ENCODE measurements around the gene SND1.
A peak's percentile ranks its signal among the peaks of the same experiment; 100 is the strongest.
"Not testable (repeated sequence)": the region's sequence is repeated elsewhere in the genome, so short reads cannot be mapped to it uniquely, and the experiment has no call there.

The SND1 gene

DNA sequence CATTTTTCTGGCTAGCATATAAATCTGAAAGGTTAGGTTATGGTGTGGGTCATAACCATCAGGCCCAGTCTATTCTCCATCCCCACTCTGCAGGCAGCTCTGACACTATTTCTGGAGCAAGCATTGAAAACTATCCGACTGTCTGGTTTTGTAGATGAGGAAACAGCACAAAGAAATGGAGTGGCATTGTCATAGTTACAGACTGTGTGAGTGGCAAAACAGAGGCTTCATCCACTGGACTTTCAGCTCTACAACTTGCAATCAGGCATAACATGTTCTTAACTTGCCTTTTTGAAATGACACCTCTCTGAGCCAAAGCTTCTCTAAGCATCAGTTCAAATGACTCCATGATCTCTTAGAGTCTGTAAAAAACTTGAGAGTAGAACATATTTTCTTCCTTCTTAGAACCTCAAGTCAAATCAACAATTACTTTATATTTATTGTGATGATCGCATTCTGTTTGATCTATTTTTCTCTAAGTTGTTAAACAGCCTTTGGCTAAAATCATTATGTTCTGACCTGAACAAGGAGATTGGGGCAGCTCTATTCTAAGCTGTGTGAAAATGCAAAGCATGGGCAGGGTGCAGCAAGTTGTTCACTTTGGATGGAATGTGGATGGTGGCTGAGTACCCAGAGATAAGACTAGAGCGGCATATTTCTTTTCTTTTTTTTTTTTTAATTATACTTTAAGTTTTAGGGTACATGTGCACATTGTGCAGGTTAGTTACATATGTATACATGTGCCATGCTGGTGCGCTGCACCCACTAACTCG is 310.8 kb downstream of the SND1 start:
- no peak for DNase-seq (ENCODE audit: low spot score)

DNA sequence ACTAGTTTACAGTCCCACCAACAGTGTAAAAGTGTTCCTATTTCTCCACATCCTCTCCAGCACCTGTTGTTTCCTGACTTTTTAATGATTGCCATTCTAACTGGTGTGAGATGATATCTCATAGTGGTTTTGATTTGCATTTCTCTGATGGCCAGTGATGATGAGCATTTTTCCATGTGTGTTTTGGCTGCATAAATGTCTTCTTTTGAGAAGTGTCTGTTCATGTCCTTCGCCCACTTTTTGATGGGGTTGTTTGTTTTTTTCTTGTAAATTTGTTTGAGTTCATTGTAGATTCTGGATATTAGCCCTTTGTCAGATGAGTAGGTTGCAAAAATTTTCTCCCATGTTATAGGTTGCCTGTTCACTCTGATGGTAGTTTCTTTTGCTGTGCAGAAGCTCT is 311.9 kb downstream of the SND1 start:
- not testable (repeated sequence) for DNase-seq (ENCODE audit: low spot score)

DNA sequence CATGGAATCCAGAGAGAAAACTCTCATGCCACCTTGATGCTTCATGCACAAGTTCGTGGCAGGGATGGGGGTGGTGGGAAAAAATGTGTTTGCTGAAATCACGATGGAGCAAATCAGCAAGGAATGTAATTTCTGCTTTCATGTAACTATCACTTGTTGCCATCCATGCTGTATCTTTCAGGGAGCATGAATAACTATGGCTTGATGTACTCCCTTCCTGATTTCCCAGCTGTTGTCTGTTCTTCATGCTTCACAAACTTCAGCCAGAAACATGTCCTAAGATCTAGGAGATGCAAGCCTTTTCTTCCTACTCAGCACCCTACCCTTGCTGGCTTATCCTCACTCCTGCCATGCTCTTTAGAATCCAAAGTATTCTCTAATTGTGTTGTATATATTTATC is 315.3 kb downstream of the SND1 start:
- DNase-seq (ENCODE audit: low spot score) = no peak

DNA sequence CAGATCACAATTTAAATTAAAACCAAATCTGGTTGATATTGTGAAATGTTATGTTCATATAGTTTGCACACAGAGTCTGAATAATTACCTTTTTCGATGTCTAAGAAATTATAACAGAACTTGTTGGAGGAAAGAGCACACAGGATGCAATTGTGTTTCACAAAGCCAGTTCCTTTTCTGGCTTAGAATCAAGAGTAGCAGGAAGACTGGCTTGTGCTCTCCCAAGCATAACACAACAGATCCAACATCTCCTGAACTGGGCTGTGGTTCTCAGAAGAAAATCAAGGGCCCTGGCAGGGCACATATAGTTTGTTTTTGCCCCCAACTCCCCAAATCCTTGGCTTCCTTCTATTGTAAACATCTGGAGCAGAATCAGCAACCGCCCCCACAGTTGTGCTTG is 316.6 kb downstream of the SND1 start:
- DNase-seq (ENCODE audit: low spot score) = no peak

DNA sequence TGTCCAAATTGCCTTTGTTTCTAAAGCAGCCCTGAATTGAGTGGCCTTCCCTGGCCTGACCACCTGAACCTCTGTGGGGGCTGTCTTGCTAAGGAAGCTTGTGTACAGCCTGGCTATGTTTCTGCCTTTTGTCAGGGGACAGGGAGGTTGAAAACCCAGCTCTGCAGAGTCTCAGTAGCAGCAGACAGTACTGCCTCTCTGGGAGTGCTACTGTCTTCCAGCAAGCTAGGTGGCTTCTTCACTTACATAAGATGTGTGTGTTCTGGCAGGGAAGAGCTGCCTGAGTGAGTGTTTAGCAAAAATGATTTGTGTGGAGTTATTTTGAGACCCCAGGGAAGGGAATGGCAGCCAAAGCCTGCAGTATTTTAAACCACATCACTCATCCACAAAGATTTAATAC is 321.8 kb downstream of the SND1 start:
- no peak for DNase-seq (ENCODE audit: low spot score)

DNA sequence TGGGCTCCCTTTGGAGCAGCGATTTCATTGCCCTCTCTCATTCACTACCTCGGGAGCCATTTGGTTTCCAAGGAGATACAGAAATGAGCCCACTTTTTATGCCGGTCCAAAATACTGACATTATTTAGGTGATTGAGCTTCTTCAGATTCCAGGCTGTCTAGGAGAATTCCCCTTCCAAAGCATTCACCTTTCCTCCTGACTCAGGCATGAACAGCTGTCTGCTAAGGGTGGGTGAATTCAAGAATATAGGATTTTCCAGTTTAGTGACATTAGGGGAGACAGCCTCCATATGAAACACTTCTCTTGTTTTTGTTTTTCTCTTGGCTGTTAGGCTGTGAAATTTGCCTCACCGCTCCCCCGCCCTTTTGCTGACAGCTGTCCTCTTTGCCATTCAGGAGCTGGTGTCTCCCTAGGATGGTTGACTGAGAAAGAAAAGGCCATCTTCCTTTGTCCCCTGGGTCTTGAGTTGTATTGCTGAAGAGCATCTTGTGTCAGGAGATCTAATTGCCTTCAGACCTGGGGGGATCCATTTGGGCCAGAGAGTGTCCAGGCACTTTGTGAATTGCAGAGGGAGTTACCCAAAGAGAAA is 322.5 kb downstream of the SND1 start:
- DNase-seq (ENCODE audit: low spot score) = no peak

DNA sequence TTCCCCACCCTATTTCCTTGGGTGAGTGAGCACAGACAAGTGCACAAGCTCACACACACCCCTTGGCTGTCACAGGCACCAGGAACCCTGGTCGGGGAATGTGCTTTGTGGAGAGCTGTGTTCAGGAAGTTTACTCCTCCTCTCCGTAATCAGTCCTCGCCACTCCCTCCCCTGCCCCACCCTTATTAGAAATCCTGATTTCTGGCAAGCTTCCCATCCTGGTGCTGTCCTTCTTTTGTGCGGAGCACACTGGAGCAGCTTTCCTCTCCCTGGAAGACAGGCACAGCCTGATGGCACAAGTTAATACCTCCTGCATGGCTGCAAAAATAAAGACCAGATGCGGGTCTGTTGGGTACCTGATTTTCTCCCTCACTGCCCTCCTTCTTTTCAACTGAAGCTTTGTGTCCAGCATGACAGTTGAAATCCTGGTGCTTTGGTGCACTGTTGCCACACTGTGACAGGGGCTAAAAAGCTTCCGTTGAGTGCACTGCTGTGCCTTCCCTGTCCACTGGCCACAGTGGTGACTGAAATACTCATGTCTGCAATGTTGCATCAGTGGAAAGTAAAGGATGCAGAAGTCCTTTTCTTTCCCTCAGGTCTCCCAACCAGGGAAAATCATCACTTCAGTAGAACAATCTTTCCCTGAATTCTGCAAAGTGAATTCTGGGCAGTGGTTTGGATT is 324.2 kb downstream of the SND1 start:
- no peak for DNase-seq (ENCODE audit: low spot score)

DNA sequence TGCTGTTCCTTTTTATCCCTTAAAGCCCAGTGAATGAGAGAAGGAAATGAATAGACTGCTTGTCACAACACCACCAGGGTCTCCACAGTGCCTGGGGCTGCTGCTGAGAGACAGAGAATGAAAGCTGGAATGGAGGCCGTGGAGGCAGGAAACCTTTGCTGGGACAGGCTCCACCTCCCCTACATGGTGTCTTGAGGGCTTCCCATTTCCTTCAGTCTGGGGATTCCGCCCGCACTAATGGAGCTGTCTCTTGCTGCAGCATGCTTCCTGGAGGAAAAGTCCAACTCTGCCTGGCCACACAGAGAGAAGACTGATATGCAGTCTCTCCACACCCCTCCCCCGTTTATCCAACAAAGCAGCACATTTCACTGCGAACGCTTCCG is 324.7 kb downstream of the SND1 start:
- DNase-seq (ENCODE audit: low spot score) = no peak

DNA sequence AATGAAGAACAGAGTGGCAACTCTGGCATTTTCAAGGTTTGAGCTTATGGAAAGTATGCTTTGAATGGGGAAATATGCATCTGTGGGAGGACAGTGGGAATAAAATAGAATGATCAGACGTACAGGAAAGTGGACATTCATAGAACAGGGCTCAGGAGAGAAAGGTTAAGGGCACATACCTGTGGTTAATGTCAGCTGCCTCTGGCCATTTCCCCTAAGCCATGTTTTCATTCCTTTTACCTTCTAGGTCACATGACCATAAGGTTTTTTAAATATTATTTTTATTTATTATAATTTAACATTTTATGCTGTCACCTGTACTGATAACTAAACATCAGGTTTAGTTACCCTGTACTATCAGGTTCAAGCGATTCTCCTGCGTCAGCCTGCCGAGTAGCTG is 326.4 kb downstream of the SND1 start:
- DNase-seq (ENCODE audit: low spot score) = no peak

DNA sequence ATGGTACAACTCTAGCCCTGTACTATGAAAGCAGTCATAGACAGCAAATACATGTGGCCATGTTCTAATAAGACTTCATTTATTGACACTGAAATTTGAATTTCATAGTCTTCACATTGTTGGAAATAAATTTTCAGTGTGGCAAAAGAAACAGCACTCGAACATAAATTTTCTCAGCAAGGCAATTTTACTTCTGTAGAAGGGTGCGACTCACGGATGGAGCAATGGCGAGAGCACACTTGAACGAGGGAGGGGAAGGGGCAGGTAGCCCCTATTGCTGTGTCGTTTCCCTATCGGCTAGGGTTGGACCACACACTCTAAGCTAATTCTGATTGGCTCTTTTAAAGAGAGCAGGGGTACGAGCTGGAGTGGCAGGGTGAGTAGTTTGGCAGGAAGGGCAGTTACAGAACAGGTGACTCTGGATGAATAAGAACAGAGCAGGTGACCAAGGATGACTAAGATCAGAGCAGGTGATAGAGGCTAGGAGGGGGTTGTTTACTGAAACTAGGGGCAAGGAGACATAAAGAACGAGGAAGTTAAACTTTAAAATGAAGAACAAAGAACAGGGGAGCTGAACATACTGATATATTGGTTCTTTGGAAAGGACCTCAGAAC is 327.2 kb downstream of the SND1 start:
- no peak for DNase-seq (ENCODE audit: low spot score)

DNA sequence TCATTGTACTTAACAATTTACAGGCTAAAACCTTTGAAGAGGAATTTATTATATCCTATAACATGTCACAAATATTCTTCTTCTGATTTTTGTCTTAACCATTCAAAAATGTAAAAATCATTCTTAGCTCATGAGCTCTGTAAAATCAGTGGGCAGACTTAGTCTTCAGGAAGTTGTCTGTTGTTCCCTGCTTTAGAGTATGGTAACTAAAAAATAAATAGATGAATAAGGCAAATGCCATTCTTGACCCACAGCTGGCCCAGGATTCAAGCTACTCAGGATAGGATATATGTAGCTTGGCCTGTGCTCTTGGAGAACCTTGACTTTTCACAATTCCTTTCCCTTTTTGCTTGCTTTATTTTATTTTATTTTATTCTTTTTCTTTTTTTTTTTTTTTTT is 327.7 kb downstream of the SND1 start:
- DNase-seq (ENCODE audit: low spot score) = no peak

DNA sequence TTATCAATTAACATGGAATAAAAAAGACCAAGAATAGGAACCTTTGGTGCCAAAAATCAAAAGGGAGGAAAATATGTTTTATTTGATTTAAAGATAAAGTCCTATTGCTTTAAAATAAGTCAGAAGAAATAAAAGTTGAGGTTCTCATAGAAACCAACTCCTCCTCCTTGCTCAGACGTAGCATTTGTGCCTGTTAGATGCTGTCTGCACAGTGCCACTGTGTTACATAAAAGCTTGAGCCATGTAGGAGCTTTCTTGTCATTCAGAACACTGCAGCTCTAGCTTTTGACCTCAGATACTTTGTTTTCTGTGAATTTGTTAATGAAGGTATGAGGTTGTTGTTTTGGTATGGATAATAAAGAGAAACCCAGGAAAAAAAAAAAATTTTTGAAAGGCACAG is 328.9 kb downstream of the SND1 start:
- DNase-seq (ENCODE audit: low spot score) = no peak

DNA sequence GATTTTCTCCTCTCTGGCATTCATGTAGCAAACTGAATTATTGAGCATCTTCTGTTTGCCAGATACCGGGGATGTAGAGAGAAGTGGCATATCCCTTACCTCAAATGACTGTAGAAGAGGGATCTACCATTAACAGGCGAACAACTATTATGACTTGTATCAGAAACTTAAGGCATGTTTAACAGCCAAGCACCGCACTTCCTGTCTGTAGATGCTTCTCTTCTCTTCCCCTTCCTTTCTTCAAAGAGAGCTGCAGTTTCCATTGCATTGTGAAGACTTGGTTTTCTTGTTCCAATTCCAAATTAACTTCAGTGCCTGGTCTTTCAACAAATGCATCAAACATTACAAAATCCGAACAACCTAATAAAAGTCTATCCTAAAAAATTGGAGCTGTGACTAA is 330.0 kb downstream of the SND1 start:
- DNase-seq (ENCODE audit: low spot score) = no peak

DNA sequence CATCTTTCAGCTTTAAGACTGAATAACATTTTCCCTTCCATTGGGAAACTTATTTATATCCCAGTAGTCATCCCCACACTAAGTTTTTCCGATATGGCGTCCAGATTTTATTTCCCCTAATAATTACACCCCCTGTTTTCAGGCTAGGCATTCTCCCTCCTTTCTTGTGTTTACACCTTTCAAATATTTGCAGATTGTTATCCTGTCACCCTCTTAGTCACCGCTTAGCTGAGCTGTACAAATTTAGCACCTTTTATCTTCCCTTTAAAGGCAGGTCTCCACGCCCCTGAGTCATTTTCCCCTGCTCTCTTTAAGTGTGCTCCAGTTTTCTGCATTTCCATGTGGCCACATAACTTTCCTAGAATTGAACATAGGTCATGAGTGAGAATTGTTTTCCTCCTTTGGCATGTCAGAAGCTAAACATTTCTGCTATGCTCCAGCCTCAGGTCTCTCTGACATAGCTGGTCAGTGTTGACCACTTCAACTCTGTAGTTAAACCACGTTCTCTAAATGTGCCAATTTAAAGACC is 331.9 kb downstream of the SND1 start:
- DNase-seq (ENCODE audit: low spot score) = no peak

DNA sequence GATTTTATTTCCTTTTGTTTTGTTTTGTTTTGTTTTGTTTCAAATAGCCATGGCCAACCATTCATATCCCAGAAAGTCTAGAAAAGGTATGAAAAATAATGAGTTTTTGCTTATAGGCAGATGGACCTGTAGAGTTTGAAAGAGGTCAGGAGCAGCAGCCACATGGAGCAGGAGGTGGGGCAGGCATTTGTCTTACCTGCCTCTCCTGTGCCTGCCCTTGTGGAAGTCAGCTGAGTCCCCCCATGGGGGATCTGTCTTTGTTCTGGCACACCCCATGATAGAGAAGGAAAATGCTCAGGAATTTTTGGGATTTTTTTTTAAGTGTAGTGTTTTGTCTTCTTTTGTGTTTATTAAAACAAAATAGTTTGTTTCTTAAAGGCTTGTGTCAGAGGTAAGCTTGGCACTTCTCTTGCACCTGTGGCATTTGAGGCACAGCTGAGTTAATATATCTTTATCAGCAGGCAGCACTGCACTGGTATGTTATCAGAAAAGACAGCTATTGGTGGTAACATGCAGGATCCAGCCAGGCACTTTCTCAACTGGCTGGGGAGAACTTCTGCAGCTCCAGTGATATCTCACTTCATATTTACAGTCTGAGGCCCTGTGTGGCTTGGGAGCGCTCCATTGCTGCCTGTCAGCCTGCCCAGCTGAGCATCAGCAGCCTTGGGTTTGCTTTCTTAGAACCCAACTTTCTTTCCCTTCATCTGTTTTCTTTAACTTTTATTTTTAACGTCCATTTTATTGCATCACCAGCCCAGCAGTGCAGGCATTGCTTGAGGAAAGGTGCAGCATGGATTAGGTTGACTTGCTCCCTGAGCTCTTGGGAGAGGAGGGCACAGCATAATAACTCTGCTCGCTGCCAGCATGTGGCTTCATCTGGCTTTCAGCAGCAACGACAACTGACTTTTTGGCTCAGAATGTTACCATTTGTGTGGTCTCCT is 334.9 kb downstream of the SND1 start:
- no peak for DNase-seq (ENCODE audit: low spot score)

DNA sequence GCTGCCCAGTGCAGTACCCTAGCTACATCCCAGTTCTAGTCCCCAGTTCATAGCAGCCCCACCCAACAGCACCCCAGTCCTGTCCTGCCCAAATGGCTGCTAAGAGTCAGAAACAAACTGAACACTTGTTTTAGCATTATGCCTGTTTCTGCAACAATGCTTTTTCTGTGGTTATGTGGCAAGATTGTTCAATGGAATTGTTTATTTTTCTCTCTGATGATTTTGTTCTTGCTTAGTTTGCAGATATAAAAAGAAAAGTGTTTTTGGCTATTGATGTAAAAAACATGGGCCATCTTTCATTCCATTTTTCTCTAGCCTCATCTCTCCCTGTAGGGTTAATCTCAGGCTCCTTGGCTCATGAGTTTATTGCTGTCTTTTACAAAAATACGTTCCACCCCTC is 336.8 kb downstream of the SND1 start:
- DNase-seq (ENCODE audit: low spot score) = no peak

DNA sequence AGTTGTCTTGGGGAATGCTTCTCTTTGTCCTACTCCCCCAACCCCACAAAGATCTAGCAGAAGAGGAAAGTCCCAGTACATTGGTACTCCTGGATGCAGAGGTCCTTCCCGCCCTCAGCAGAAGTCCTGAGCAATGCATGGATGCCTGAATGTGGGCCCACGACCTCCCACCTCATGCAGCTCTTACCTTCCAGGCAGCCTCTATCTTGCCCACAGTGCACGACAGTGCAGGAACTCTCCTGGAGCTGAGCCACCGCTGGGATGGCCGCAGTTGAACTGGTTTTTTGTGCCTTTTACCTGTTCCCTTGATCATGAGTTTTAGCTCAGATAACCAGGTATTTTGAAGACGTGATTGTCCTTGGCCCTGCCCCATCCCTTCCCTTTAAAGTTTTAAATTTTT is 341.3 kb downstream of the SND1 start:
- DNase-seq (ENCODE audit: low spot score) = no peak

DNA sequence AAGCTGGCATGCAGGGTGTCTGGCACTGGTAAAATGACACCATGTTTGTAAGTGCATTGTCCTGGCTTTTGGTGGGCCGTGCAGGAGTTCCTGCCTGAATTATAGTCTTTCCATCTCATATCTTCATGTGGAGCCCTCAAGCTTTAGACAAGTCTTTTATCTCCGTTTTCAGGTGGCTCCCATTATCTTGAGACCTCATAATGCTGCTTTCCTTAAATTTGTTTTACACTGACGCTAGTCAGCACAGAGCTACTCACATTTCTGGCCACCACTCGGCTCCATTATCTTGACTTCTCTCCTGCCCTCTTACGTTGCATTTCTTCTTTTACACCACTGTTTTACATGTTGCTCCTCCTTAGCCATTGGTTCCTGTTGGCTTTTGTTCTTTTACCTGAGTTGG is 342.0 kb downstream of the SND1 start:
- DNase-seq (ENCODE audit: low spot score) = no peak

DNA sequence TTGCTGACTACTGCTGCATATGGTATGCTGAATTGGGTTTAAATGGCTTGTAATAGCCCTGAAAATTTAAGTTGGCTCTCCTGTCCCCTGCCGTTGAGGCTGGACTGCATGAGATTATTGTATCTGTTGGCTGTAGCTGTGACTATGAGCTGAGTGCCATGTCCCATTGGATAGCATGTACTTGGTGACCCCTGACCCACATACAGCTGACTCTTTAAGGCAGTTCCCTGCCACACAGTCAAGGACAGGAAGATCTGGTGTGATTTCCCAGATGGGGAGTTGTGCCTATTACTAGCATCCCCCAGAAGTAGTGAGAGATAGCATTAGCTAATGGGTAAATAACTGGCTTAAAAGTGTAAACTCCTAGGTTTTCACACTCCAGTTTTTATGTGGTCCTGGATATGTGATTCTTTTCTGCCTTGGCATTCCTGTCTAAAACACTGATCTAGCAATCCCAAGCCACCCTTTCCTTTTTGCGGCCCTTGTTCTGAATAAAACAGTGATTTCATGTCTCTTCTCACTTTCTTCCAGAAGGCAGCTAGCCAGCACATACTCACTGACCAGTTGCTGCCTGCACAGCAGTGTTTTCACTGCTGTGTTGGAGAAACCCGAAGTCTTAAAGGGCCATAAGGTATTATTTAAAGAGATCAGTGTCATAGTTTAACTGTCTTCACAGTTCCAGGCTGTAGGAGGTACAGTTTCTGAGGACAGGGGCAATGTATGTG is 343.3 kb downstream of the SND1 start:
- DNase-seq (ENCODE audit: low spot score) = peak; percentile 69

DNA sequence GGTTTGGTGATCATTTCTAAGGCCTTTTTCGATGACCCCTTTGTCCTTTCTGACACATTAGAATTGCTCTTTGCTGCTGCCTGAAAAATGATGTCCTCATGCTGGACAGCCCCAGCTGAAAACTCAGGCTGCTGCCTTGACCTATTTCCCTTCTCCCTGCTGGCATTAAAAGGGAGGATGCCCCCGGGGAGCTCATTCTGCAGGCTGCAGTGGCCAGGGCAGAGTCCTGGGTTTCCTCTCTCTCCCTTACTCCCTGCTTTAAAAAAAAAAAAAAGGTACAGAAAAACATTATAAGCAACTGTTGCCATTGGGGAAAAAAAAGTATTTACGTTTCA is 343.9 kb downstream of the SND1 start:
- DNase-seq (ENCODE audit: low spot score) = peak; percentile 49
